ENCODE results near the gene GPC5. TPM values are rescaled to one million over a fixed set of nuclear protein-coding genes. Genes with fewer than 3 reads are reported as not detected.
A peak's percentile ranks its signal among the peaks of the same experiment; 100 is the strongest.

The GPC5 gene
- total RNA-seq, 1 experiment from 2014 or later: not detected

DNA sequence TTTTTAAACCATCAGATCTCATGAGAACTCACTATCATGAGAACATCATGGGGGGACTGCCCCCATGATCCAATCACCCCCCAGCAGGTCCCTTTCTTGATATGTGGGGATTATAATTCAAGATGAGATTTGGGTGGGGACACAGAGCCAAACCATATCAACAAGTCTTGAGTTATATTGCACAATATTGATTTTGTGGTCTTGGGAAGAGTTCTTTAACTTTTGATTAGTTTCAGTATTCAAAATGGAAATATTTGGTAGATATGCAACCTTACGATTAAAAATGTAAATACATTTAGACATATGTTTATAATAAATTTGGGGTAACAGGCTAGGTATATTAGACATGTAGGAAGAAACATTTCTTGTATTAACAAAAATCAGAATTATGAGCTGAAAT lies 188.2 kb downstream of the GPC5 start:
- no peak overlapping the region for H3K4me3 ChIP-seq
- H3K9me3 ChIP-seq: no peaks in the 10 kb centered on the region
- H3K36me3 ChIP-seq: no peaks in the 10 kb centered on the region
- no peak for DNase-seq
- H3K27me3 ChIP-seq: no peaks in the 10 kb centered on the region

DNA sequence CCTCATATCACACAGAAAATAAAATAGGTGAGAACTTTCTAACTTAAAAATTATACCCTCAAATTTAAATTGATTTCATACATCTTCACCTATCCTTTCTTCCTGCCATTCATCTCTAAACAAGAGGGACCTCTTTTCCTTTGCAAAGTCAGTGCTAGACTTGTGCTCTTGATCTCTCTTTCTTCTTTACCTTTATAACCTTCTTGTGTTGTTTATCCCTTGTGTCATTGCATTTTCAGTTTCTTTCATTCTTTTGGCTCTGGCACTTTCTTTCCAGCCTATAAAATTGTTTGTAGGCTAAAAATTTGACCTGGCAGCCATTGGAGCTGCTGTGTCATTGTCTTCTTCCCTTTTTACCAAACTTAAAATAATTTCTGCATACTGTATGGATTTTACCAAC lies 190.1 kb downstream of the GPC5 start:
- no peaks in the 10 kb centered on the region for H3K27me3 ChIP-seq
- H3K36me3 ChIP-seq: no peaks in the 10 kb centered on the region
- H3K4me3 ChIP-seq: no peak overlapping the region
- H3K9me3 ChIP-seq: no peaks in the 10 kb centered on the region
- no peak for DNase-seq

DNA sequence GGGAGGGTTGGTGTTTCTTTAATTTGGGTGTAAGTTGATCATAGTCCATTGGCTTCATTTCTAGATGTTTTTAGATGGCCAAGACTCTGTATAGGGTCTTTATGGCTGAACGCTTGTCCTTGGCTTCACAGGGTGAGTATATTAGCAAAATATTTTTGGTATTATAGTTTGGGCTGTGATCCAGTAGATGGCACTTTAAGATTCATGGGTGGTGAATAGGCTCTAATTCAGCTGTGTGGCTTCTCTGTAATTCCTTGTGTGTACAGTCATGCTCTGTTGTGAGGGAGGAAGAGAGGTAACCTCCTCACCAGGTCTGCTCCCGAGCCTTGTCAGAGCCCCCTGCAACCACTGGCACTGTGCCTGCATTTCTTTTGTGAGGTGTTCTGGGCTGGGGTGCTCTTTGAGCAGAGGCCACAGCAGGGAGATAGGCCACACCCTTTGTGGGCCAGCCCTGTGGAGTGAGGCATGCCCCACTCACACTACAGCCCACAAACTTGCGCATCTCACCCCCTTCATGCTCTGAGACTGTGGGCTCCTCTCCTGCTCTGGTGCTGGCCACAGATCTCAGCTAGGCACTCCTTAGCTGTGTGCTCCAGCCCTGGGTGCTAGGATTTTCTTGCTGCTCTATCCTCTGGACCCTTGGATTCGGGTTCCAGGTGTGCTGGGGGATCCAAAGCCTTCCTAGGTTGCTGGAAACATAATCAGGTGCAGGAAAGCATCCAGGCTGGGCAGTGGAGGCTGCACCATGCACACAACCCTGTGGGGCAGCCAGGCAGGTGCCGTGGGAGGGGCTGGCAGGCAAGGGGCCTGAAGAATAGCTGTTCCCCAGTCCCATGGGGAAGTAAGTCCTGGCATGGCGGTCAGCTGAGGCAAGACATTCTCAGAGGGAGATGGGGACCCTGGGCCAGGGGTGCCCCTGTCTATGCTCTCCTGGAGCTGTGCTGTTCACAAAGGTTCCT lies 193.9 kb downstream of the GPC5 start:
- Histone ChIP-seq H3K36me3 (no peaks in the 10 kb centered on the region), H3K9me3 (no peaks in the 10 kb centered on the region), H3K4me3 (no peak overlapping the region), H3K27me3 (no peaks in the 10 kb centered on the region)
- DNase-seq: no peak

DNA sequence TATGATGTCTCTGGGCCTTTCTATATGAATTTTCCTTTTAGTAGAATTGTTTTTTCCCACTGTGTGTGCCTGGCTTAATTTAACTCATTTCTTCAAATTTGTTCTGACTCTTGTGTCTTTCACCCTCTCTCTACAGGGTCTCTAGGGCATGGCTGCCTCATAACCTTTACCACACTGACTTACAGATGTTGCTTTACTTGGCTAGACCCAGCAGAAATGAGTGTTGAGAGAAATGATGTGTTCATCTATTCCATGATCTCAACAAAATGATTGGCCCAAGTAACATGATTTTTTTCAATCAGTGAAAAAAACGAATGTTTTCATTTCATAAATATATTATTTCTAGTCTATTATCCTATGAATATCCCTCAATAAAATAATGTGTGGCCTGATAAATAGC lies 195.0 kb downstream of the GPC5 start:
- Histone ChIP-seq H3K9me3 (no peaks in the 10 kb centered on the region), H3K27me3 (no peaks in the 10 kb centered on the region), H3K4me3 (no peak overlapping the region), H3K36me3 (no peaks in the 10 kb centered on the region)
- no peak for DNase-seq

DNA sequence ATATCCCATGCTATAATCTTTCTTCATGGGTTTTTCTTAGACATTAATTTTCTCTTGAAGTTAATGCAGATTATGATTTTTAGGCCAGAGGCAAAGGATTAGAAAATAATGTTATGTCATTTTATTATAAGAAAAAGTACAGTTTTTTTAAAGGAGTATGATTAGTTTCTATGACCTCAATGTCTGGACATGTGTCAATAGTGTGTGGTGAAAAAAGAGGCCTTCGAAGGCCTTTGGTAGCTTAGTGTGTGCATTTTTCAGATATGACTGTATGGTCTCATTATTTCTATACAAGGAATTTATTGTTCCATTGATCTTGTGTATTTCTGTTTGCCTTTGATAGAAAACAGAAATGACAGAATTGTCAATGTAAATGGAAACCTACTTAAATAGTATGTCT lies 195.6 kb downstream of the GPC5 start:
- DNase-seq: no peak
- Histone ChIP-seq H3K4me3 (no peak overlapping the region), H3K9me3 (no peaks in the 10 kb centered on the region), H3K36me3 (no peaks in the 10 kb centered on the region), H3K27me3 (no peaks in the 10 kb centered on the region)

DNA sequence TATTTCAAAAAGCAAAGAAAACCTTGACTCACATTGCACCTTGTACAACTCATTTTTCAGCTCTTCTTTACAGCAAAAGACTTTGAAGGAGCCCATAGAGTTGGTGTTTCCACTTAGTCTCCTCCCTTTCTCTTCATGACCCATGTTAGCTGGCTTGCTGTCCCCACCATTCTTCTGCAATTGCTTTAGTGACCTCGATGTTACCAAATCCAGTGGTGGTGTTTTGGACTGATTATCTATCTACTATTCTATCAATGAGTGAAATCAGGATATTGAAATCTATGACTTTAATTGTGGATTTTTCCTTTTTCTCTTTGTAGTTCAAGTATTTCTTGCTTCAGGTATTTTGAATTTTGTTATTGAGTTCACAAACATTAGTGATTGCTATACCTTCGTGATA lies 197.3 kb downstream of the GPC5 start:
- Histone ChIP-seq H3K36me3 (no peaks in the 10 kb centered on the region), H3K27me3 (no peaks in the 10 kb centered on the region), H3K4me3 (no peak overlapping the region), H3K9me3 (no peaks in the 10 kb centered on the region)
- no peak for DNase-seq

DNA sequence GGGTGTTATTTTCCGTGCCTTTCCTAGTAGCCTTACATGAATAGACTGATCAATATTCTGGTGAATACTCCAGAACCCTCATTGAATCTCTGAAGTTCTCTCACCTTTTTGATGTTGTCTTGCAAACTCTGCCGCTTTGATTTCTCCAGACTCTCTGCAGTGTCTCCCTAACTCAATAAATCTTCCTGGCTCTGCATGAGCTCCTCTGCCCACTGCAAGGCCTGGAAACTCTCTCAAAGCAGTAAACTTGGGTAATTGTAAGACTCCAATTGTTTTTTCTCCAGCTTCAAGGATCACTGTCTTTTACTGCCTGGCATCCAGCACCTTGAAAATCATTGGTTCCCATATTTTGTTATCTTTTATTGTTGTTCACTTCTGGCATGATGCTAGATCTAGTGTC lies 198.4 kb downstream of the GPC5 start:
- Histone ChIP-seq H3K9me3 (no peaks in the 10 kb centered on the region), H3K36me3 (no peaks in the 10 kb centered on the region), H3K27me3 (no peaks in the 10 kb centered on the region), H3K4me3 (no peak overlapping the region)
- DNase-seq: no peak

DNA sequence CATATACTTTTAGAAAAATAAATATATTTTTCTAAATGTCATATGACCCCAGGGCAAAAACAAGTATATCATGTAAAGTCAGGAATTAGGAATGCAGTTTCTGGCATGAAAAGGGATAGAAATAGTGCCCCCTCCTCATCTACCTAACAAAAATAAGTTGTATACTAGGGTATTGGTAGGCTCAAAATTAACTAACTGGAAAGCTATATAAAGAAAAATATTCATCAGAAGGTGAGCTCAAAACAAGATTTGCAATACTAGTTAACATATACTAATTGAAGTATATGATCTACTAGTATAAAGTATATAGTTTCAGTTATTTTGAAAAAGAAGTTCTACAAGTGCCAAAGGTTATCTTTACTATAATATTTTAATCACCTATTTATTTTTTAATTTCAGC lies 200.2 kb downstream of the GPC5 start:
- no peaks in the 10 kb centered on the region for H3K9me3 ChIP-seq
- H3K4me3 ChIP-seq: no peak overlapping the region
- no peak for DNase-seq
- no peaks in the 10 kb centered on the region for H3K27me3 ChIP-seq
- no peaks in the 10 kb centered on the region for H3K36me3 ChIP-seq

DNA sequence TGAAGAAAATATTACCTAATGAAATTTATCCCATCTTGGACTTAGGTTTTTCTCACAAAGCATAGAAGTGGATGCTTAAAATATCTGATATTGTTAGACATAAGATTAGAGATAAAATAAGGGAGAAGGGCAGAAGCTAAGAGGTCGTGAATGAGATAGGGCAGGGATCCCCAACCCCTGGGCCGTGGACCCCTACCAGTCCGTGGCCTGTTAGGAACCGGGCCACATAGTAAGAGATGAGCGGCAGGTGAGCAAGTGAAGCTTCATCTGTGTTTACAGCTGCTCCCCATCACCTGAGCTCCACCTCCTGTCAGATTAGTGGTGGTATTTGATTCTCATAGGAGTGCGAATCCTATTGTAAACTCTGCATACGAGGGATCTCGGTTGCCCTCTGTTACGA lies 202.9 kb downstream of the GPC5 start:
- DNase-seq: no peak
- H3K27me3 ChIP-seq: no peaks in the 10 kb centered on the region
- no peaks in the 10 kb centered on the region for H3K36me3 ChIP-seq
- no peak overlapping the region for H3K4me3 ChIP-seq
- no peaks in the 10 kb centered on the region for H3K9me3 ChIP-seq

DNA sequence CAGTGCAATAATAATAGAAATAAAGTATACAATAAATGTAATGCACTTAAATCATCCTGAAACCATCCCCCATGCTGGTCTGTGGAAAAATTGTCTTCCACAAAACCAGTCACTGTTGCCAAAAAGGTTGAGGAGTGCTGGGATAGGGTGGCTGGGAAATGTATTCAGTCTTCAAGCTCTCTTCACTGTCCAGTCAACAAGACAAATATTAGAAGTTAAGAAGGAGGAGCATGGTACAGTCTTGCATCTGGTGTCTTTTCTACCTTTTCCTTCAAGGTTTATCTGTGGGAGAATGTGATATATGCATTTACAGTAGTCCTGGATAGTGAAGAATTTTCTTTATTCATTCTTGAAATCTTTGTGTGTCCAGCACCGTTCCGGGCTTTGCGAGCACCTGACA lies 203.4 kb downstream of the GPC5 start:
- Histone ChIP-seq H3K27me3 (no peaks in the 10 kb centered on the region), H3K36me3 (no peaks in the 10 kb centered on the region), H3K9me3 (no peaks in the 10 kb centered on the region), H3K4me3 (no peak overlapping the region)
- DNase-seq: no peak

DNA sequence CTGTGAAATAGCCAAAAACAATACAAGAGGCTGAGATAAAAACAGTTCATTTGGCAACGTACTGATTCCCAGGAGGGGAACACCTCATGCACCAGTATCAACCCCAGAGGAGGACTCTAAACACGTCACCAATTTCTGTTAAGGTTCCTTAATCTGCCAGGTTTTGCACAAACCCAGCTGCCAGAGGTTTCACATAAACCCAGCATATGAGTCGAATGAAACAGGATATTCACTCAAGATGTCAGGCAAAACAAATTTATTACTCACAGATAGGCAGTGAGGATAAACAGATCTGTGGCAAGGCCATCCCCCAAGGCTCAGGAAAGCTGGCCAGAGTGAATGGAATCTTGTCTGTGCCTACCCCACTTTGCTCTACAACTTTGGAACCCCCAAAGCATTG lies 210.9 kb downstream of the GPC5 start:
- Histone ChIP-seq H3K36me3 (no peaks in the 10 kb centered on the region), H3K27me3 (no peaks in the 10 kb centered on the region), H3K4me3 (no peak overlapping the region), H3K9me3 (no peaks in the 10 kb centered on the region)
- DNase-seq: peak; percentile 43

DNA sequence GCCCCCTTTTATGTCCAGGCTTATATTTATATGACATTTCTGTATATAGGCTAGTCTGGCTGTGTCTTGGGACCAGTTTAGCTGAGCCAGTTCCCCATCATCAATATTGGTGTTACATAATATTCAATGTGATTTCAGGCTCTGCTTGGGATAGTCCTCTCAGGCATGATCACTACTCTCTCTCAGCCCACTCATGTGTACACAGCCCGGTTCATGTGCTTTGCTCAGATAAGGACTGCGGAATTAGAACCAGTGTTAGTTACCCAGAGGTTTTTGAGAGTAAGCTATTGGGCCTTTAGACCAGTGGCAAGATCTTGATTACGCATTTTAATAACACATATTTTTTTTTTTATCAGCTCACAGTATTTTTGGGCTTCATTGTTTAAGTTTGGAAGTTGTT lies 219.9 kb downstream of the GPC5 start:
- no peak for DNase-seq
- Histone ChIP-seq H3K27me3 (no peaks in the 10 kb centered on the region), H3K9me3 (no peaks in the 10 kb centered on the region), H3K4me3 (no peak overlapping the region), H3K36me3 (no peaks in the 10 kb centered on the region)

DNA sequence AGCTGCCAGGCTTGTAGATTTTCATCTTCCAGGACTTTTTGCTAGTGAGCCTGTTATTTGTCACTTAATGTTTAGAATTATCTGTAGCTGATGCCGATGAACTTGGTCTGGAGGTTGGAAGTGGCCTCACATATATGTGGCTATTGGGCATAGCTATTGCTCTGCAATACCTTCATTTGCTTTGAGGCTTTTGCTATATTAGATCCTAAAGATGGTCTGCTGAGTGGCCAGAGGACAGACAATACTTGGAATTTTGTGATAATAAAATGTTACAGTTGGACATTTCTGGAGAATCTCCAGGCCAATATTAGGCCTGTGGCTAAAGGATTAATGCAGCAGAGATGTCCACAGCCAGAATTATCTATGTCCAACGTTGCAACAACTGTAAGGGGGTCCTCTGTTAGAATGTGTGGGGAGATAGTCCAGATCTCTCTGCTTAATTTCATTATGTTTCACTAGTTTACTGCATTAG lies 222.3 kb downstream of the GPC5 start:
- H3K27me3 ChIP-seq: no peaks in the 10 kb centered on the region
- no peaks in the 10 kb centered on the region for H3K36me3 ChIP-seq
- no peaks in the 10 kb centered on the region for H3K9me3 ChIP-seq
- DNase-seq: no peak
- no peak overlapping the region for H3K4me3 ChIP-seq

DNA sequence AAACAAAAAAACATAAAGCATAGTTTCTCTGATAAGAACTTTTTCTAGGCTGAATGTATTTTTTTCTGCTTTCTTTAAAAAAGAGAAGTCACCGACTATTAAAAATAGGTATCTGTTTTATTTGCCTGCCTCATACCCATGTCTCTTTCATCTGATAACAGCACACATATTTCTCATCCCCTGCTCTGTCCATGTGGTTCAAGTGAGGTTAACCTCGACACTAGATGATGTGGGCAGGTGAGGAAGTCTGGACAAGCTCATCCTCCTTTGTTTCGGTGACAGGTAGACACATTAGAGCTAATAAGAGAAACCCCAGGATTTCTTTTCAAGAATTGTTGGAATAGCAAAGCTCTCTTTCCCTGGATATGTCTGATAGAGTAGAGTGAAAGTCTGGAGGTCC lies 222.7 kb downstream of the GPC5 start:
- H3K27me3 ChIP-seq: no peaks in the 10 kb centered on the region
- H3K4me3 ChIP-seq: no peak overlapping the region
- DNase-seq: no peak
- no peaks in the 10 kb centered on the region for H3K36me3 ChIP-seq
- no peaks in the 10 kb centered on the region for H3K9me3 ChIP-seq

DNA sequence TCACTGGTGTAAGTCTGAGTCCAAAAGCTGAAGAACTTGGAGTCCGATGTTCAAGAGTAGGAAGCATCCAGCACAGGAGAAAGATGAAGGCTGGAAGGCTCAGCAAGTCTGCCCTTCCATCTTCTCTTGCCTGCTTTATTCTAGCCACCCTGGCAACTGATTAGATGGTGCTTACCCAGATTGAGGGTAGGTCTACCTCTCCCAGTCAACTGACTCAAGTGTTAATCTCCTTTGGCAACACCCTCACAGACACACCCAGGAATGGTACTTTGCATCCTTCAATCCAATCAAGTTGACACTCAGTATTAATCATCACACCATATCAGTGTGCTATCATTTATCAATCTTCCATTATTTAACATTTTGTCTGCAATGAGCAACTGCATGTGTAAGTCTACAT lies 223.5 kb downstream of the GPC5 start:
- no peaks in the 10 kb centered on the region for H3K36me3 ChIP-seq
- no peak for DNase-seq
- no peaks in the 10 kb centered on the region for H3K9me3 ChIP-seq
- no peaks in the 10 kb centered on the region for H3K27me3 ChIP-seq
- no peak overlapping the region for H3K4me3 ChIP-seq

DNA sequence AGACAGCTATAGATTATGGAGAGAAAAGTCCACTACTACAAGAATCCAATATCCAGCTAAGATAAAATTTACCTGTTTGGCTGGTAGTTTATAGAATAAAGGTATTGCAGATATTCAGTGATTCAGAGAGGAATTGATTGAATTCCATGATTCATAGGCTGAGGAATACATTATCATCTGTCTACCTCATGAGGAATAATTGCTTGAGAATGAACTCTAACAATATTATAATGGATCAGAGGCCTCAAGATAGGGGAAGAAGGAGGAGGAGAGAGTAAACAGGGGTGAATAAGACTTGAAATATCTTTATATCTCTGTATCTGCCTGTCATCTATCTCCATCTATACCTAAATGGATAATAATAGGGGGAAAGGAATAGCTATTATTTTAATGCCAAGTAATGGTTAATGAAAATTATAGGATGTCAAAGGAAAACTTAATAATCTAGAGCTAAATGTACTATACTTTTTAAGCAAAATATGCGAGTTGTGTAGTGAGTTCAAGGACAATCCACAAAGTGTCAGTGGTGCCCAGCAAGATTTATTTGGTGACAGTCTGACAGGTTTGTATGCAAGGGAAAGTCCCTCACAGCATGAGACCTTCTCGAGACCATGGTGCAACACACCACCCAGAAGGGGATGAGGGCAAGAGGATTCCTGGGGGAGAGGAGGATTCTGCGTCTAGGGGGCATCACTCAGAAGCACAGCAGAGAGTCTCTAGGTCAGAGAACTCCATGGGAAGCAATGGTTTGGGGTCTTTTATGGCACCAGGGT lies 224.5 kb downstream of the GPC5 start:
- no peak for DNase-seq
- Histone ChIP-seq H3K4me3 (no peak overlapping the region), H3K9me3 (no peaks in the 10 kb centered on the region), H3K36me3 (no peaks in the 10 kb centered on the region), H3K27me3 (no peaks in the 10 kb centered on the region)

DNA sequence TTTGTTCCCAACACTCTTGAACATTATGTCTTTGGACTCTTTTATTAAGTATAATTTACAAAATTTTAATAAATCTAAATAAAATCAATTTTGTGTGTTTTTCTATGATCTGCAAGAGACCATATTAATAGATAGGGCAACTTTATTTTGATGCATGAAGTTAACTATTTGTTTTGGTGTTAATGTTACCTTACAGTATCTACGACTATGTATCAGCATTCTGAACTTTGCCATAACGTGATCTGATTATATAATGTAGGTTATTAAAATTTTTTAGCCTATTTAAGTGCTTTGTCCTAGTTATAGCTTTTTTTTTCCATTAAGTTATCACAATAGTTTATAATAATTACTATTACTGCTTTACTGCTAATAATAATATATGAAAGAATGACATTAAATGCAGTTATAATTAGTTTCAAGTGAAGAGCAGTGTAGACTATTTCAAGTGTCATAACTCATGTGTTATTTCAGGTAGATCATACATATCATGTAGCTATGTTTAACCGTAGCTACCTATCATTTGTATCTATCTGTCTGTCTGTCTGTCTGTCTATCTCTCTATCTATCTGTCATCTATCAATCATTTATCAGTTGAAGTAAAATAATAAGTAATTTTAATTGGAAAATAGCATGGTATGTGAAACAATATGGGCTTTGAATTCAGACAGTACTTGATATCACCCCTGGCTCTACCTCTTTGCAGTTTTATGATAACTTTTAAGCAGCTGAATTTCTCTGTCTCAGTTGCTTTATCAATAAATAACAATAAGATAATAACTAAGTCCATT lies 229.7 kb downstream of the GPC5 start:
- Histone ChIP-seq H3K9me3 (no peaks in the 10 kb centered on the region), H3K36me3 (no peaks in the 10 kb centered on the region), H3K4me3 (no peak overlapping the region), H3K27me3 (no peaks in the 10 kb centered on the region)
- no peak for DNase-seq

Measured in MG63 (cell line).